IPS-NIHi11 (cell line): Measurements from ENCODE around the gene FNDC5.

Experiments
- DNase-seq: peaks from one replicate; pipeline ENCODE4 v3.0.0; 2012; ENCODE audit warnings: mixed read lengths, low spot score

FNDC5 gene

DNA sequence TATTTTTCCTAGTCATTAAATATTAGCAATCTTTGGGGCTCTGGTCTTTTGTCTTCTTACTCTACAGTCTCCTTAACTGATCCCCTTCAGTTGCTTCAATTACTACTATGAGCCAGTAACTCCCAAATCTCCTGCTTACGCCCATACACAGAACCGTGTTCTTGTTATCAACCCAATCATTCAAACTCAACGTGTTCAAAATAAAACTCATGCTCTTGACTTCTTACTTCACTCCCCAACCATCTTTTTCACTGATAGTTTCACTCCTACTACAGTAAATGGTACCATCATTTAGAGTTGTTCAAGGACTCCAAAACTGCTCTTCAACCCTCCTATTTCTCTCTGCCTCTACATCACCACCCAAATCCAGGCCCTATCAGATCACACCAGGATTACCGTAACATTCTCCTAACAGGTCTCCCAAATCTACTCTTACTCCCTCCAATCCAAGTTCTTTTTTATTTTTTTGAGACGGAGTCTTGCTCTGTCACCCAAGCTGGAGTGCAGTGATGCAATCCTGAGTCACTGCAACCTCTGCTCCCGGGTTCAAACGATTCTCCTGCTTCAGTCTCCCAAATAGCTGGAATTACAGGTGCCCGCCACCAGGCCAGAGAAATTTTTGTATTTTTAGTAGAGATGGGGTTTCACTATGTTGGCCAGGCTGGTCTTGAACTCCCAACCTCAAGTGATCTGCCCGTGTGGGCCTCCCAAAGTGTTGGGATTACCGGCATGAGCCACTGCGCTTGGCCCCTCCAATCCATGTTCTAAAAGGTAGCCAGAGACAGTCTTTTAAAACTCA is 56.6 kb downstream of the FNDC5 start:
- DNase-seq, result no peak
